ENCODE data around the gene MALRD1. TPM values are rescaled to one million over a fixed set of nuclear protein-coding genes. Genes with fewer than 3 reads are reported as not detected.

Gene MALRD1
- total RNA-seq, 4 donors from 2014 or later = 0.94 to 4.5 (median 2.3) TPM; not detected in 1

GRCh38 chr10:19654576-19654975, 606.0 kb downstream of the MALRD1 start:
- DNase-seq = no peak
- no peaks in the 10 kb centered on the region for H3K4me1 ChIP-seq
- TF ChIP-seq POLR2A (IDR thresholded peaks at IDR 0.05) = no peak
- TF ChIP-seq, protein P1, sequence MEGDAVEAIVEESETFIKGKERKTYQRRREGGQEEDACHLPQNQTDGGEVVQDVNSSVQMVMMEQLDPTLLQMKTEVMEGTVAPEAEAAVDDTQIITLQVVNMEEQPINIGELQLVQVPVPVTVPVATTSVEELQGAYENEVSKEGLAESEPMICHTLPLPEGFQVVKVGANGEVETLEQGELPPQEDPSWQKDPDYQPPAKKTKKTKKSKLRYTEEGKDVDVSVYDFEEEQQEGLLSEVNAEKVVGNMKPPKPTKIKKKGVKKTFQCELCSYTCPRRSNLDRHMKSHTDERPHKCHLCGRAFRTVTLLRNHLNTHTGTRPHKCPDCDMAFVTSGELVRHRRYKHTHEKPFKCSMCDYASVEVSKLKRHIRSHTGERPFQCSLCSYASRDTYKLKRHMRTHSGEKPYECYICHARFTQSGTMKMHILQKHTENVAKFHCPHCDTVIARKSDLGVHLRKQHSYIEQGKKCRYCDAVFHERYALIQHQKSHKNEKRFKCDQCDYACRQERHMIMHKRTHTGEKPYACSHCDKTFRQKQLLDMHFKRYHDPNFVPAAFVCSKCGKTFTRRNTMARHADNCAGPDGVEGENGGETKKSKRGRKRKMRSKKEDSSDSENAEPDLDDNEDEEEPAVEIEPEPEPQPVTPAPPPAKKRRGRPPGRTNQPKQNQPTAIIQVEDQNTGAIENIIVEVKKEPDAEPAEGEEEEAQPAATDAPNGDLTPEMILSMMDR (IDR thresholded peaks at IDR 0.05) = no peak
- no peak overlapping the region for H3K4me3 ChIP-seq (replicated peaks in 1 of 3)
- no peaks in the 10 kb centered on the region for H3K36me3 ChIP-seq
- no peak overlapping the region for H3K27ac ChIP-seq
- intact Hi-C loops (cut with DNase I) = no loop called here
- WGBS, 2 donors = 61 to 75% methylated on average over 3 of the region's 3 CpGs
- H3K9me3 ChIP-seq = no peaks in the 10 kb centered on the region
- no peaks in the 10 kb centered on the region for H3K27me3 ChIP-seq

DNA sequence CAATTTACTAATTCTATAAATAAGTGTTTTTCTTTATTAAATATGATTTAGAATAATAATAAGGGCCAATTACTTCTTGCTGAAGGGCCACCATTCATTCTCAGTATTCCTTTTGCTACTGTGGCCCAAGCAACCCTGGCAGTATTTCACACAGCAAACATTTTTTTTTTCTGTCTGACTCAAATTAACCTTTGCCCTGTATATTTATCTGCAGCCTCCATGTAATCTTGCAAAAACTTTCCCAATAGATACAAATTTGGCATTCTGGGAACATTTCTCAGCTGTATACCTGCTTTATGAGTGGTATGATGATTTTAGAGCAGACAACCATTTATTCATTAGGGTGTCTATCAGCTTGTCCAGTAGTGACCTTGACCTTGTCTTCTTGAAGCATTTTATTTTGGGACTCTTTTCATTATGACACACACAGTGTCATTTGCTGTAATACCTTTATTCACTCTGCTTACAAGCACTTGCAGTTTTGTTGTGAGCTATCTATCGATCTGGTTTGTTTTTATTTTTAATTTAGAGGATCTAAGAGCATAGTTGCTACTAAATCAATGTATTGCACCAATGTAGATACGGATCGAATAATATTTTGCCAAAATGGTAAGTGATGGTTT, 607.9 kb downstream of the MALRD1 start:
- no peaks in the 10 kb centered on the region for H3K4me1 ChIP-seq
- WGBS, 2 donors = 95 to 96% methylated on average over 3 of the region's 3 CpGs

DNA sequence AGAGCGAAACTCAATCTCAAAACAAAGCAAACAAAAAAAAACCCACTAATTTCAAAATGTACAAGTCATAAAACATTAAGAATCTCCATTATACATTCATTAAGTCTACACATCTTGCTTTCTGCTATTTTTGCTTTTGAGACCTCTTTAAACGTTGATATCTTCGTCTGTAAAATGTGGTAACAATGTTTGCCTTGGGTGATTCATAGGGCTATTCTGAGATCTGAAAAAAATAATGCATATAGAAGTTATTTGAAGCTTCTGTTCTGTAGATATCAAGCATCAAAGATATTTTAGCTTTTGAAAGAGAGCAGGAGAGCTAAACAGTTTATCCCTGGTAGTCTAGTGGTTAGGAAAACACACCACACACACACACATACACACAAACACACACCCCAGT, 609.5 kb downstream of the MALRD1 start:
- intact Hi-C loops (cut with DNase I) = no loop called here
- Histone ChIP-seq H3K27me3 (no peaks in the 10 kb centered on the region), H3K9me3 (no peaks in the 10 kb centered on the region), H3K36me3 (no peaks in the 10 kb centered on the region), H3K4me1 (no peaks in the 10 kb centered on the region), H3K4me3 (replicated peaks in 1 of 3) (no peak overlapping the region), H3K27ac (no peak overlapping the region)
- TF ChIP-seq, protein P1 (IDR thresholded peaks at IDR 0.05) = no peak
- TF ChIP-seq POLR2A (IDR thresholded peaks at IDR 0.05) = no peak
- 81 to 89% methylated on average over 3 of the region's 3 CpGs for WGBS, 2 donors
- DNase-seq = no peak

More for the DNA sequence above, 607.9 kb downstream of the MALRD1 start:
- no peaks in the 10 kb centered on the region for H3K36me3 ChIP-seq
- H3K27me3 ChIP-seq = no peaks in the 10 kb centered on the region
- TF ChIP-seq, protein P1 (IDR thresholded peaks at IDR 0.05) = no peak
- no peak for TF ChIP-seq POLR2A (IDR thresholded peaks at IDR 0.05)
- DNase-seq = no peak
- intact Hi-C loops (cut with DNase I) = no loop called here
- no peak overlapping the region for H3K27ac ChIP-seq
- no peaks in the 10 kb centered on the region for H3K9me3 ChIP-seq
- H3K4me3 ChIP-seq (replicated peaks in 1 of 3) = no peak overlapping the region

DNA sequence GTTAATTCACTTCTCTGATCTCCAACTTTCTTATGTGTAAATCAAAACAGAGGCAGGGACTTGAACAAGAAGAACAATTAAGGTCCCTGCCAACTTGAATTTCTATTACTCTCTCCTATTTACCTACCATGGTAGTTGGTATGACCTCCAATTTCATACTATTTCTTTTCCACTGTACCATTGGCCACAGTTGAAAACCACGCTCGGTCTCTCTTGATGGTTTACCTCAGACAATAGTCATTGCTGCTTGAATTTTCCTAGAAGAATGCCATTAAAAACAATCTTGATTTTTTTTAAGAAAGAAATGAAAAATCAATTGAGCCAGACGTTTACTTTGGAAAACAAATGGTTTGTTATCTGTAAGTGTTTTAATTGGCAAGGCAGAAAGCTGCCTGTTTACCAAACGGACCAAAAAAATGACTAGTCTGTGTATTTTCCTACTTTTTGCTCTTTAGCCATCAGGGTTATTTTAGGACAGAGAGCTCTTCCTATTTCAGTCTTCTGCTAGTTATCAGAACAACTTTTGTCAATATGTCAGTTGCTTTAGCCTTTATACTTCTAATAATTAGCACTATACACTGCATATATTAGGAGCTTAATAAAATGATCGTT, 610.1 kb downstream of the MALRD1 start:
- H3K4me1 ChIP-seq = no peaks in the 10 kb centered on the region
- no peaks in the 10 kb centered on the region for H3K27me3 ChIP-seq
- no peaks in the 10 kb centered on the region for H3K36me3 ChIP-seq
- intact Hi-C loops (cut with DNase I) = no loop called here
- no peaks in the 10 kb centered on the region for H3K9me3 ChIP-seq
- 62 to 64% methylated on average over 5 of the region's 5 CpGs for WGBS, 2 donors
- H3K4me3 ChIP-seq (replicated peaks in 1 of 3) = no peak overlapping the region
- no peak for DNase-seq
- no peak overlapping the region for H3K27ac ChIP-seq
- no peak for TF ChIP-seq POLR2A (IDR thresholded peaks at IDR 0.05)

- H3K4me3 ChIP-seq (replicated peaks in 1 of 3) = no peak overlapping the region
- no peak for DNase-seq
- no peaks in the 10 kb centered on the region for H3K9me3 ChIP-seq
- H3K27me3 ChIP-seq = no peaks in the 10 kb centered on the region
- no peaks in the 10 kb centered on the region for H3K4me1 ChIP-seq
- no peaks in the 10 kb centered on the region for H3K36me3 ChIP-seq
- TF ChIP-seq, protein P1 (IDR thresholded peaks at IDR 0.05) = no peak
- no peak for TF ChIP-seq POLR2A (IDR thresholded peaks at IDR 0.05)
- H3K27ac ChIP-seq = no peak overlapping the region
- WGBS, 2 donors = 80 to 89% methylated on average over 4 of the region's 4 CpGs
- intact Hi-C loops (cut with DNase I) = no loop called here
These were observed 611.5 kb downstream of the MALRD1 start for GRCh38 chr10:19659920-19660655.

All from thyroid gland (tissue), 4 donors.